IPS-NIHi11 (cell line): ENCODE results near the gene SYDE2.
"Not testable (repeated sequence)": the region's sequence is repeated elsewhere in the genome, so short reads cannot be mapped to it uniquely, and the experiment has no call there.

Source experiments
- DNase-seq: peaks from one replicate; pipeline ENCODE4 v3.0.0; 2012; ENCODE audit warnings: mixed read lengths, low spot score

SYDE2 gene, protein sequence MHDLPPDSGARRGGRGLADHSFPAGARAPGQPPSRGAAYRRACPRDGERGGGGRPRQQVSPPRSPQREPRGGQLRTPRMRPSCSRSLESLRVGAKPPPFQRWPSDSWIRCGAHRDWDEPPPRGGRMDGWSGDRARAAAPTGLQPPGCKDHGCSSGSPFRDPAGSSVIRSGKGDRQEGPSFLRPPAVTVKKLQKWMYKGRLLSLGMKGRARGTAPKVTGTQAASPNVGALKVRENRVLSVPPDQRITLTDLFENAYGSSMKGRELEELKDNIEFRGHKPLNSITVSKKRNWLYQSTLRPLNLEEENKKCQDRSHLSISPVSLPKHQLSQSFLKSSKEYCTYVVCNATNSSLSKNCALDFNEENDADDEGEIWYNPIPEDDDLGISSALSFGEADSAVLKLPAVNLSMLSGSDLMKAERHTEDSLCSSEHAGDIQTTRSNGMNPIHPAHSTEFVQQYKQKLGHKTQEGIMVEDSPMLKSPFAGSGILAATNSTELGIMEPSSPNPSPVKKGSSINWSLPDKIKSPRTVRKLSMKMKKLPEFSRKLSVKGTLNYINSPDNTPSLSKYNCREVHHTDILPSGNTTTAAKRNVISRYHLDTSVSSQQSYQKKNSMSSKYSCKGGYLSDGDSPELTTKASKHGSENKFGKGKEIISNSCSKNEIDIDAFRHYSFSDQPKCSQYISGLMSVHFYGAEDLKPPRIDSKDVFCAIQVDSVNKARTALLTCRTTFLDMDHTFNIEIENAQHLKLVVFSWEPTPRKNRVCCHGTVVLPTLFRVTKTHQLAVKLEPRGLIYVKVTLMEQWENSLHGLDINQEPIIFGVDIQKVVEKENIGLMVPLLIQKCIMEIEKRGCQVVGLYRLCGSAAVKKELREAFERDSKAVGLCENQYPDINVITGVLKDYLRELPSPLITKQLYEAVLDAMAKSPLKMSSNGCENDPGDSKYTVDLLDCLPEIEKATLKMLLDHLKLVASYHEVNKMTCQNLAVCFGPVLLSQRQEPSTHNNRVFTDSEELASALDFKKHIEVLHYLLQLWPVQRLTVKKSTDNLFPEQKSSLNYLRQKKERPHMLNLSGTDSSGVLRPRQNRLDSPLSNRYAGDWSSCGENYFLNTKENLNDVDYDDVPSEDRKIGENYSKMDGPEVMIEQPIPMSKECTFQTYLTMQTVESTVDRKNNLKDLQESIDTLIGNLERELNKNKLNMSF

DNA sequence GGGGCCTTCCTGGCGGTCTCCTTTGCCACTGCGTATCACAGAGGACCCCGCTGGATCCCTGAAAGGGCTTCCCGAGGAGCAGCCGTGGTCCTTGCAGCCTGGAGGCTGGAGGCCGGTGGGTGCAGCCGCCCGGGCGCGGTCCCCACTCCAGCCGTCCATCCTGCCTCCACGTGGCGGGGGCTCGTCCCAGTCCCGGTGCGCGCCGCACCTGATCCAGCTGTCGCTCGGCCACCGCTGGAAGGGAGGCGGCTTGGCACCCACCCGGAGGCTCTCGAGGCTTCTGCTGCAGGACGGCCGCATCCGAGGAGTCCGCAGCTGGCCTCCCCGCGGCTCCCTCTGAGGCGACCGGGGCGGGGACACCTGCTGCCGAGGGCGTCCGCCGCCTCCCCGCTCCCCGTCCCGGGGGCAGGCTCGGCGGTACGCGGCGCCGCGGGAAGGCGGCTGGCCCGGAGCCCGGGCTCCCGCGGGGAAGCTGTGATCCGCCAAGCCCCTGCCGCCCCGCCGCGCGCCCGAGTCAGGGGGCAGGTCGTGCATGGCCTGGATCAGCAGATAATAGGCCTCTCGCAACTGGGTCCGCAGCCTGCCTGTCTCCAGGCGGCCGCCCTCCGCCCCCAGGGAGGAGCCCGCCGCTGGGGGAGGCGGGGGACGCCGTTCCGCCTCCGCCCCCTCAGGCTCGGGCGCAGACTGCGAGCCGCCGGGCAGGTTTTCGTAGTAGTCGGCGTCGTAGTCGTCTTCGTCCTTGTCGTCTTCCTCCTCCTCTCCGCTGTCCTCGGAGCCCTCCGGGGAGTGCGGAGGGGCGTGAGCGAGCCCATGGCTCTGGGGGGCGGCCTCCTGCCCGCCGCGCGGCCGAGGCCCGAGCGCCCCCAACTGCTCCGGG is at the start of gene SYDE2:
Gene SYDE2 (minus strand): TSS at position 554 of the 877 bp plus-strand sequence. CDS start 20 bp downstream, at position 534.
- peak; percentile 86 for DNase-seq

DNA sequence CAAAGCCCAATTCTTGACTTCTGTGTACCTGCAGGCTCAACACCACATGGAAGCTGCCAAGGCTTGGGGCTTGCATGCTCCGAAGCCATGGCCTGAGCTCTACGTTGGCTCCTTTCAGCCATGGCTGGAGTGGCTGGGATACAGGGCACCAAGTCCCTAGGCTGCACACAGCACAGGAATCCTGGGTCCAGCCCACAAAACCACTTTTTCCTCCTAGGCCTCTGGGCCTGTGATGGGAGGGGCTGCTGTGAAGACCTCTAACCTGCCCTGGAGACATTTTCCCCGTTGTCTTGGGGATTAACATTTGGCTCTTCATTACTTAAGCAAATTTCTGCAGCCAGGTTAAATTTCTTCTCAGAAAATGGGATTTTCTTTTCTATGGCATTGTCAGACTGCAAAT is 48.2 kb upstream of the SYDE2 start:
- DNase-seq, result not testable (repeated sequence)

DNA sequence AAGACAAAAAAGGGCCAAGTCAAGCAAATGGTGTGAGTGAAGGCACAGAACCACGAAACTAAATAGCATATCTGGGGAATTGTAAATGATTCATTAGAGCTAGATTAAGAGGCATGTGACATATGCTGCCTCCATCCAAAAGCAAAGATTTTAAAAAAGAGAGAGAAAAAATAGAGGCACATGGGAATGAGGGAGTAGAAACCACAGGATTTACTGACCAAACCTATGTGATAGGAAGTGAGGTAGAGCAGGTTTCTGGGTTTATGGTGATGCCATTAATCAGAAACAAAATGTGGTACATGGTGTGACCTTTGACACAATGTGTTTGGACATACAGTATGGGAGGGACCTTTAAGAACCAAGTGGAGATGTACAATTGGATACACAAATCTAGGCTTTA is 45.1 kb upstream of the SYDE2 start:
- no peak for DNase-seq

DNA sequence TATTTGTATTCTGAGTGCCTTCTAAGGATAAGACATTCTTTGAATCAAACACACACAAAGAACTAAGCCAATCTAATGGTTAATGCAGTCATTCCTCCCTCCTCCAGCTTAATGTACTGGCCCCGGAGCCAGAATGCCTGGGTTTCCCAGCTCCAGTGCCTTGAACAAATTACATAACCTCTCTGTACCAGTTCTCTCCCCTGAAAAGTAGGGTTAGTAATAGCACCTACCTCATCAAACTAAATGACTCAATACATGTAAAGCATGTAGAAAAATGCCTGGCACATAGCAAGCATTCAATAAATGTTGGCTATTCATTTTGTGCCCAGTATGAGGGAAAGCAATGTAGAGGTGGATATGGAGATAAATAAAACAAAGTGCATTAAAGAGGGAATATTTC is 44.6 kb upstream of the SYDE2 start:
- no peak for DNase-seq

DNA sequence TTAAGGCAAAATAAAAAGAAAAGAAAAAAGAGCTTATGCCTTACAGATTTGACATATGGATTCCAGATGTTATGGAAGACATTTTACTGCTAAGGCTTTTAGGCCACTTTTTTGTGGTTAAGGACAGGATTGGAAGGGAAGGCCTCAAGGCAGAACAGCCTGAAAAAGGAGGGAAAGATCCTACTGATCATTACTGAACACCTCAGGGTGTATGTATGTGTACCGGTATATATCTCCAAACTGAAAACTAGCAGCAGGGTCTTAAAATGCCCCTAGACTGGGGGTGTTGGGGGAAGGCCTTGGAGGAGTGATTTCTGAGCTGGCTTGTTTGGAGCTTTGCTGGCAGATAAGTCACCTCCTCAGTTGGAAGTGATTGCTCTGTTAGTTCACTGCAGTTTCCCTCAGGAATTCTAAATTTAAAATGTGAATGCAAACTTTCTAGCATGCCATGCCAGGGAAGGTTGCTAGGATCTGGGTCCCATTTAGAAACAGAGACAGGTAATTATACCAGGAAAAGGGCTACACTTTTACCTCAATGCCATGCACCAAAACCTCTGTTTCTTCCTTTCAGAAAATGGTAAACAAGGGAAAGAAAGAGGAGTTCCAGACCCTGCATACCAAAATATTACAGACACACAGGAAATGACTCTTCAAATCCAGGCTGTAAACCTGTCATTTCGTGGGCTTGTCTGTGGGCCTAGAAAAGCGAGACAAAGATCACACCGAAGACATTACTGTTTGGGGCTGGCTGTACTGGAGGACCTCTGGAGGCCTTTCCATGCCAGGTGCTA is 43.6 kb upstream of the SYDE2 start:
- DNase-seq, result no peak

DNA sequence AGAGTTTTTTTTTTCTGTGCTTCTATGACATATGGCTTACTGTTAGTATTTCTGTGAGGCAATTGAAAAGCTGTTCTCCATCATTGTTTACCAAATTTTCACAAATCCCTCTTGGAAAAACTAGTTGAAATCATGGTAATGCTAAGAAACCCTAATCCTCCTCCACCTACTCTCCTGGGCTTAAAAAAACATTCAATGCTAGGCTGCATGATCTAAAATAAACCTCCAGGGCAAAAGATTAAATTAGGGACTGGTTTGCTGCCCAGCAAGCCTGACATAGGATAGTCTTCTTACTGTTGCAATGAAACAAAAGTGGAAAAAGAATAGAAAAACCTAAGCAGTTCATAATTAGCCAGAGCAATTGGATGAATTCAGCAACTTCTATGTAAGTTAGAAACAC is 42.6 kb upstream of the SYDE2 start:
- no peak for DNase-seq

DNA sequence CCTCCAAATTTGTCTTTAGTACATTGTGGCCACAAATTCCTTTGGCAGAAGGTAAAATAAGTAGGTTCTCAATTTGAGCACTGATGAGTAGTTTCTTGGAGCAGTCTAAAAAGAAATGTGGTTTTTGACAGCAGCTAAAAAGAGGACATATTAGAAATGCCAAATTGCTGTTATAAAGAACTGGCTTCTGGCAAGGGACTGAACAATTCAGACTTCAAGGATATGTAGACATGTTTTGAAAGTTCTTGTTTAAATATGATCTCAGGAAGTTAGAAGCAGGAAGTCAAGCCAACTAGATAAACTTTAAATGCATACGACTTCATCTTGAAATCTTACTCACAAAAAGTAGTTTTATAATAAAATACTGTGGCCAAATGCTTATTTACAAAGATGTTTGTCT is 39.8 kb upstream of the SYDE2 start:
- no peak for DNase-seq

DNA sequence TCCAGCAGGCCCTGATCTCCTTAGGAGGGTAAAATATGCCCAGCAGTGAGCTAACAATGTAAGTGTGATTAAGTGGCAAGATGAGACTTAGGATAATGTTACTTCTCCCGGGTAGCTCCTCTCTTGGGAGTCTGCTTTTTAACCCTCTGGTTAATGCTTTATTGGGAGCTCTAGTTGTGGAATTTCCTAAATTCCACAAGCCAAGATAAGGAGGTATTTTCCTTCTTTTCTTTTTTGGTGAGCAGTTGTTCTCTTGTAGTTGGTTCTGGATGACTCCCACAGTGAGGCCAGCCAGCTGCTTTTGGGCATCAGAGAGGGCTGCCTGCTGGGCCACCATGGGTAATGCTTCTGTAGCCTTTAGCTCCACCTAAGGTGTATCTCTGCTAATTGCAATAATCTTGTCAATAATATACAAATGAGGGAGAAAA is 39.4 kb upstream of the SYDE2 start:
- peak; percentile 52 for DNase-seq

DNA sequence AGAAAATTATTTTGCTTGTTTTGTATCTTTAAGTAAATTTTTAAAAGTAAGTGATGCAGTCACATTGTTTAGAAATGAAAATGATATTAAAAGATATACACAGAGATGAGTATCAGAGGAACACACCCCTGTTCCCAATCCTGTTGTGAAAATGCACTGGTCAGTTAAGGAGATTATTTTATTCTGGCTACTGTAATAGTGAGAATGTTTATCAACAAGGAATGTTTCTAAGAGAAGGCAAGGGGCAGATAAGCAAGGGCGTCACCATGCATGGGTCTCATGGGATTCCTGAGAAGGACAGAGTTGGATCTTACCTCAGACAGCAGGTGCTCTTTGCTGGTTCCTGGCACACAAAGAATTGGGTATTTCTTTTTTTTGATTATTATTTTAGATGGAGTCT is 36.8 kb upstream of the SYDE2 start:
- no peak for DNase-seq

DNA sequence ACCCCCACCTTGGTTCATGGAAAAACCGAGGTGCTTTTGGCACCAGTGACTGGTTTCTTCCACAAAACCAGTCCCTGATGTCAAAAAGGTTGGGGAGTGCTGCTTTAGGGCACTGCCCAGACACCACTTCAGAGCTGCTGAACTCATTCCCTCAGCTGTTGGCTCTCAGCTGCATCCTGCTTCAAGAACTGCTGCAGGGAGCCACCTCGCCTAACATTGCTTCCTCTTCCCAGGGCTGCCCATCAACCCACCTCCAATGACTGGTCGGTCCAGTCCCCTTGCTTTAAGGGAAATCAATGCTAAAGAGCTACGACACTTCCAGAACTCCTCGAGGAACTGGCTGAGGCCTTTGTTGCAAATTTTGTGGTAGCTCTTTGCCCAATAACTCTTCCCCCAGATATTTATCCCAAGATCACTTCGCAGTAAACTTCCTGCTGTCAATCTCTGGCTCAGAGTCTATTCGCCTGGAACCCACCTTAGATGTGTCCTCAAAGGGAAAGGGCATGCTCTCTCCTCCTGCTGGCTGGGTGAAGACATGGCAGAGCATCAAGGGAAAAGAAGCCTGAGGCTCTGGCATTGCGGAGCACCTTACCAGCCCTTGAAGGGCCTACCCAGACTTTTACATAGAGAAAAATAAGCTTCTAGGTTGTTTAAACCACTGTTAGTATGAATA is 29.6 kb upstream of the SYDE2 start:
- DNase-seq, result peak; percentile 29

DNA sequence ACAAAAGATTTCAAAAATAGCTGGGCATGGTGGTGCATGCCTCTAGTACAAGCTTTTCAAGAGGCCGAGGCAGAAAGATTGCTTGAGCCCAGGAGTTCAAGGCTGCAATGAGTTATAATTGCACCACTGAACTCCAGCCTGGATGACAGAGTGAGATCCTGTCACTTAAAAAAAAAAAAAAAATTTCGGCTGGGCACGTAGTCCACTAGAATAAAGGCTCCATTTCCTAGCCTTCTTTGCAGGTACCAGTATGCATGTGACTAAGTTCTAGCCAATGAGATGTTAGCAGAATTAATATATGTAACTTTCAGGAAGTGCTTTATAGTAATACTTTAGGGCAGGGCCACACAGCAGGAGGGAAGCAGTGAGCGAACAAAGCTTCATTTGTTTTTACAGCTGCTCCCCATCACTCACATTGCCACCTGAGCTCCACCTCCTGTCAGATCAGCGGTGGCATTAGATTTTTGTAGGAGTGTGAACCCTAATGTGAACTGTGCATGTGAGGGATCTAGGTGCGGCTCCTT is 28.8 kb upstream of the SYDE2 start:
- DNase-seq, result no peak

DNA sequence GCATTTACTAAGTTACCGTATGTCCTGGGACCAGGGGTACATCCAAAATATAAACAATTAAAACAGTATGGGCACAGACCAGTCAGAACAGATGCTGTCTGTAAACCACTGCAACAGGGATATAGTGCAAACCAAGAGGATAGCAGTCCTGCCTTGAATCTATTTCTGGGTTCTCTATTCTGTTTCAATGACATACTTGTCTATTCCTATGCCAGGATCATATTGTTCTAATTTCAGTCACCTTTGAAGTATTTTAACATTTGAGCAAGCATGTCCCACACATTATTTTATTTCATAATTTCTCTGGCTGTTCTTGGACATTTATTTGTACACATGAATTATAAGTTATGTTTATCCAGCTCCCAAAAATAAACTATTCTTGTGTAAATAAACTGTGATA is 28.2 kb upstream of the SYDE2 start:
- DNase-seq, result no peak

DNA sequence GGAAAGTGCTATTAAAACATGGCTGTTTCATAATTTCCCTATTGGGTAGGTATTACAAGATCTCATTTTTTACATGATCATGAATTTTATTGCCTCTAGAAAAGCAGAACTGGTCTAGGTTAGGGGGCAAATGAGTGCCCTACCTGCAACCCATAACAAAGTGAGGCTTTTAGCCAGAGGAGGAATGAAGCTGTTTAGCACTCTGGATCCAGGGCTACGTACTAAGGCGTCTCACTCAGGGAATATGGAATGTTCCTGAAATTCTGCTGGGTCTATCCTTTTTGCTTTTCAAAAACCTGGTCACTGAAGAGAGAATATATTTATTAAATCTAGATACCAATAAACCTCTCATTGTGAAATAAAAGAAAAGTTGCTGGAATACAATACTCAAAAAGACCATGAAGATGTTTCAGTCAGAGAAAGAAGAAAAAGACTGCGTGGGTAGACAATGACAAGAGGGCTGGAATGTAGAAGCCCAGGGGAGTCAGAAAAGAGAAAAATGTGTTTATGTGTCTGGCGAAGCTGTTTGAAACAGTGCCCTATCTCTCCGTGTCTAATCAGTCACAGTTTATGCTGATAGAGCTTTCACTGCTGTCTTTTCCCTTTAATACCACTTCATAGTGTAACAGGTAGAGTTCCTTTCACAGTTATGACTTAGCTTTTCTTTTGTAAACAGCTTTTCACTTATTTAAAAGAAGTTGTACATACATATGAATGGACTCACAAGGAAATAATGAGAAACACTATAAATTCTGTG is 25.0 kb upstream of the SYDE2 start:
- DNase-seq, result no peak

DNA sequence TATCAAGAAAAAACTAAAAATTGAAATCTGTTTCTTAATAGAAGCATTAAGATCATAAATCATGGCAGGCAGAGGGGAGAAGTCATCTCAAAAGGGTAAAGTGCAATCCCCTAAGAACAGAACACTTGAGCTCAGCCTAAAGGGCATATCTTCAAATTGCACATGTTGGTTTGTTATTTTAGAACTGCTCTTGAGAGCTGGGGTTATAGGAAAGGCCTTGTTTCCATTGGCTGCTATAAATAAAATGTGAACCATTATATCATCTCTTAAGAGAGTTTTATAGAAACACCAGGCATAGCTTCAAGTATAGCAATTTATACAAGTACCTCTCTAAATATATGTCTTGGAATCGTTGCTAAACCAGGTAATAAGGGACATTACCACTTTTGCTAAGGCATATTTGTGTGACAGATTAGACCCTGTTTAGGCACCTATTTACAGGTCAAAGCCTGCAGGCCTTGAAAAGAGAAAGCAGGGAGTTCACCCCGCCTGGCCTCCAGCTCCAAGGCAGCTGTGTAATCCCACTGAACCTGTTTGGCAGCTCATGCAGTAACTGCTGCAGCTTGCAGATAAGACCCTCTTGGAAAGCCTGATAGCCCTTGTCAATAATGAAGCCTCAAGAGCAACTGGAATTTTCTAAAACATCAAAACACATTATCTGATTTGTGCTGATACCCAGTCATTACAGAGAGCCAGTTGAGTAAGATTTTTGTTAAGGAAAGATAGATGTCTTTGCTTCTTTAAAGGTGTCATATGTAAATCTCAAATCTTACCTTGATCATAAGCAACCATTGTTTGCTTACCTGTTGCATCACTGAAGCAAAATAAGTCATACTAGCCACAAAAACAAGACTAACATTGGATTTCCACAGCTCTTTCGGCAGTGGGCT is 24.2 kb upstream of the SYDE2 start:
- DNase-seq, result peak; percentile 60

DNA sequence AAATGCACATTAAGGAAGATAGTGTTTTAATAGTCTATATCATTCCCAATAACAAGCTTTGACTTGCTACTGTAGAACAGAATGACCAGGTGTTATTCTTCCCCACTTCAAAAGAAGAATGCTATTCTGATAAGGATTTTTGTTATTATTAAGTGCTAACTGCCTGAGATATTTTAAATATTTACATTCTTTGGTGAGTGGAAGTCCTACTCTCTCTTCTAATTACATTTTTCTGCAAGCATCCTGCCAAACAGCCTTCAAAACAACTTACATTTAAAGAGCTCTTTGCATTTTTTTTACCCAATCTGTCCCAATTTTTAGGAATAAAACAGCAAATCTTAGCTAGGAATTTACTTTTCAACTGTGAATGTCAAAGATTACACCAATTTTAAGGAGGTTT is 23.5 kb upstream of the SYDE2 start:
- DNase-seq, result no peak

DNA sequence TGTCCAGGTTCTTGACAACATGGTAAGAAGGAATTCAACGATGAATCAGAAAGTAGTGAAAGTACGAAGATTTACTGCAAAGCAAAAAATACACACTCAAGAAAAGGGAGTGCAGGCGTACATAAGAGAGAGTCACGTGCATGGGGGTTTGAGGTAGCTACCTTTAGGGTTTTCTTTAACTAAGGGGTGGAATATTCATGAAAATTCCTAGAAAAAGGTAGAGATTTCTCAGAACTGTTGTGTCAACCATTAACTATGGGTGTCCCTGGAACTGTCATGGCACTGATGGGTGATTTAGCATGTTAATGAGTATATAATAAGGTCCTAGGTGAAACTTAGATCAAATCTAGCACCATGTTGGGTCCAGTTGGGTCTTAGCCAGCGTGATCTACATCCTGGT is 22.5 kb upstream of the SYDE2 start:
- no peak for DNase-seq

DNA sequence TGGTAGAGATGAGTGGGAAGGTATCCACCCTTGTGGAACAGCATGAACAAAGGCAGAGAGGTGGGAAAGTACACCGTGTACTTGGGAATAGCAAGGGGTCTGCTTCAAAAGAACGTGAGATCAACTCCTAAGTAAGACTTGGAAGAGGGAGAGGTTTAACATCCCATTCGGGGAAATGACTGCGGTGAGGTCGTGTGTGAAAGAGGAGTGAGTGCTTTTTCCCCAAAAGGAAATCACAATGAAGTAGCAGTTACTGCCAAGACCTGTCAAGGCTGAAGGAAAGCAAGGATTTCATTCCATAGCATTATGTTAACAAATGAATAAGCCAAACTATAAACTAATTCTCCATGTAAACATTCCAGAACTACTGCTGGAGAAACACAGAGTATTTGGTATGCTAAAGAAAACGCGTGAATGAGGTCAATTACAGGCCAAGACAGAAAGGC is 20.0 kb upstream of the SYDE2 start:
- DNase-seq, result no peak
